Parathyroid adenoma (tissue), 2 donors: ENCODE data around the gene EHD2.

ENCODE experiments used
- H2AFZ ChIP-seq: fragments of 300-600 bp; sonication (generic); one replicate; pipeline ENCODE4 v1.7.0; 2017; ENCODE audit warnings: antibody characterized with exemption, mild to moderate bottlenecking
- H3K27ac ChIP-seq: fragments of 300-600 bp; sonication (generic); one replicate; pipeline ENCODE4 v1.7.0; 2017
- H3K27me3 ChIP-seq: fragments of 300-600 bp; sonication (generic); one replicate; pipeline ENCODE4 v1.7.0; 2017; ENCODE audit warnings: low read length; ENCODE audit not compliant: control insufficient read depth, insufficient read depth
- H3K36me3 ChIP-seq: fragments of 300-600 bp; sonication (generic); one replicate; pipeline ENCODE4 v1.7.0; 2017; ENCODE audit warnings: low read length; ENCODE audit not compliant: control insufficient read depth, insufficient read depth
- H3K4me1 ChIP-seq: fragments of 300-600 bp; sonication (generic); one replicate; pipeline ENCODE4 v1.7.0; 2017; ENCODE audit warnings: control low read depth
- H3K4me2 ChIP-seq: fragments of 300-600 bp; sonication (generic); one replicate; pipeline ENCODE4 v1.7.0; 2017; ENCODE audit warnings: low read length
- H3K4me3 ChIP-seq: fragments of 300-600 bp; sonication (generic); one replicate; pipeline ENCODE4 v1.7.0; 2017; ENCODE audit warnings: low read depth, low read length
- H3K79me2 ChIP-seq: fragments of 300-600 bp; sonication (generic); one replicate; pipeline ENCODE4 v1.7.0; 2017; ENCODE audit warnings: control low read depth
- H3K9ac ChIP-seq: fragments of 300-600 bp; sonication (generic); one replicate; pipeline ENCODE4 v1.7.0; 2017; ENCODE audit warnings: mild to moderate bottlenecking
- H3K9me3 ChIP-seq: fragments of 300-600 bp; sonication (generic); one replicate; pipeline ENCODE4 v1.7.0; 2017; ENCODE audit warnings: low read length; ENCODE audit not compliant: control insufficient read depth
- TF ChIP-seq, protein P1 (sequence below): fragments of 300-600 bp; sonication (generic); IDR thresholded peaks from one replicate; pipeline ENCODE4 v1.7.0; 2017; ENCODE audit warnings: antibody characterized with exemption, mild to moderate bottlenecking
- donor health status: primary hyperparathyroidism.

EHD2 gene

DNA sequence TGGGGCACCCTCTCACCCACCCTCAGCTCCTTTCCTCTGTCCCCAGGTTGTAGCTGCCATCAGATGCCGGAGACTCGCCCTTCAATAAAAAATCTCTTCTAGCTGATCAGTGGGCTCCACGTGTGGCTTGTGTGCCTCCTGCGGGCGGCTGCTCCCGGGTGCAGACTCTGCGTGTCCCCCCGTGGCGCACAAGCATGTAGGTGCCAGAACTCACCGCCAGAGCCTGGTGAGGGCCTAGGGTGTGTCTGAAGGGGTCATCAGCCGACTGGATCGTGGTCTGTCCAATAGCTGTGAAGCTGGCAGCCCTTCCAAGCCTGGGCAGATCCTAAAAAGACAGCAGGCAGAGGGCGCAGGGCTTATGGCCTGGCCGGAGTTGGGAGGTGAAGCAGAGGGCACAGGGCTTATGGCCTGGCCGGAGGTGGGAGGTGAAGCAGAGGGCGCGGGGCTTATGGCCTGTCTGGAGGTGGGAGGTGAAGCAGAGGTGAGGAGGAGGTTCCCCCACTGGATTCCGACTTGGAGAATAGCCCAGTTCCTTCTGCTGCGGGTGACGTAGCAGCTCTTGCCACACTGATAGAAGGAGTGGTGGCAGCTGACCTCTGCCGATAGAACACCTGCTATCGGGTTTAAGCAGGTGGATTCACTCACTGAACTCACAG is 43.9 kb downstream of the EHD2 start:
- no peak overlapping the region for H3K4me2 ChIP-seq
- no peaks in the 10 kb centered on the region for H3K36me3 ChIP-seq
- H3K79me2 ChIP-seq, result no peaks in the 10 kb centered on the region
- no peaks in the 10 kb centered on the region for H3K9me3 ChIP-seq
- no peaks in the 10 kb centered on the region for H3K4me1 ChIP-seq
- H3K27me3 ChIP-seq, result no peaks in the 10 kb centered on the region
- no peak overlapping the region for H3K9ac ChIP-seq
- no peak overlapping the region for H2AFZ ChIP-seq
- no peak overlapping the region for H3K4me3 ChIP-seq
- H3K27ac ChIP-seq, result no peak overlapping the region
- TF ChIP-seq, protein P1, sequence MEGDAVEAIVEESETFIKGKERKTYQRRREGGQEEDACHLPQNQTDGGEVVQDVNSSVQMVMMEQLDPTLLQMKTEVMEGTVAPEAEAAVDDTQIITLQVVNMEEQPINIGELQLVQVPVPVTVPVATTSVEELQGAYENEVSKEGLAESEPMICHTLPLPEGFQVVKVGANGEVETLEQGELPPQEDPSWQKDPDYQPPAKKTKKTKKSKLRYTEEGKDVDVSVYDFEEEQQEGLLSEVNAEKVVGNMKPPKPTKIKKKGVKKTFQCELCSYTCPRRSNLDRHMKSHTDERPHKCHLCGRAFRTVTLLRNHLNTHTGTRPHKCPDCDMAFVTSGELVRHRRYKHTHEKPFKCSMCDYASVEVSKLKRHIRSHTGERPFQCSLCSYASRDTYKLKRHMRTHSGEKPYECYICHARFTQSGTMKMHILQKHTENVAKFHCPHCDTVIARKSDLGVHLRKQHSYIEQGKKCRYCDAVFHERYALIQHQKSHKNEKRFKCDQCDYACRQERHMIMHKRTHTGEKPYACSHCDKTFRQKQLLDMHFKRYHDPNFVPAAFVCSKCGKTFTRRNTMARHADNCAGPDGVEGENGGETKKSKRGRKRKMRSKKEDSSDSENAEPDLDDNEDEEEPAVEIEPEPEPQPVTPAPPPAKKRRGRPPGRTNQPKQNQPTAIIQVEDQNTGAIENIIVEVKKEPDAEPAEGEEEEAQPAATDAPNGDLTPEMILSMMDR, result no peak

DNA sequence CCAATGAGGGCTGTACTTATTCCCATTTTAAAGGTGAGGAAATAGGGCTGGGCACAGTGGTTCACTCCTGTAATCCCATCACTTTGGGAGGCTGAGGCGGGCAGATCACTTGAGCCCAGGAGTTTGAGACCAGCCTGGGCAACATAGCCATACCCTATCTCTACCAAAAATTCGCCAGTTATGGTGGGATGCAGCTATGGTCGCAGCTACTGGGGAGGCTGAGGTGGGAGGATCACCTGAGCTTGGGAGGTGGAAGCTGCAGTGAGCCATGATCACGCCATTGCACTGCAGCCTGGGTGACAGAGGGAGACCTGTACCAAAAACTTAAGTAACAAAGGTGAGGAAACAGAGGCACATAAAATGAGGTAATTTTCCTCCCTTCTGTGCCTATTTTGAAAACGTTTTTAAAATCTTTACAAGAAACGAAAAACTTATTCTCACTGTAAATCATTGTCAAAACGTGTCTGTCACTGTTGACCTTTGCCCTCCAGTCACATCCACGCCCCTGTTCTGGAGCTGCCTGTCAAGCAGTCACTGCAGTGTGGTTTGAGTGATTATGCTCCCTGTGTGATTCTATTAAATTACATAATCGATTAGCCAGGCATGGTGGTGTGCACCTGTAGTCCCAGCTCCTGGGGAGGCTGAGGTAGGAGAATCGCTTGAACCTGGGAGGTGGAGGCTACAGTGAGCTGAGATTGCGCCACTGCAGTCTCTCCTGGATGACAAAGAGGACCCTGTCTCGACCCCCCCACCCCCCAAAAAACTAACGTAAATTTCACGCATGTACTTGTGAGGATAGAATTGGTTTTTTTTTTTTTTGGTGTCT is 44.6 kb downstream of the EHD2 start:
- no peaks in the 10 kb centered on the region for H3K27me3 ChIP-seq
- no peak overlapping the region for H3K9ac ChIP-seq
- H3K36me3 ChIP-seq, result no peaks in the 10 kb centered on the region
- no peaks in the 10 kb centered on the region for H3K9me3 ChIP-seq
- H3K79me2 ChIP-seq, result no peaks in the 10 kb centered on the region
- TF ChIP-seq, protein P1, result no peak
- H3K27ac ChIP-seq, result no peak overlapping the region
- H2AFZ ChIP-seq, result no peak overlapping the region
- no peak overlapping the region for H3K4me2 ChIP-seq
- no peak overlapping the region for H3K4me3 ChIP-seq
- H3K4me1 ChIP-seq, result no peaks in the 10 kb centered on the region

DNA sequence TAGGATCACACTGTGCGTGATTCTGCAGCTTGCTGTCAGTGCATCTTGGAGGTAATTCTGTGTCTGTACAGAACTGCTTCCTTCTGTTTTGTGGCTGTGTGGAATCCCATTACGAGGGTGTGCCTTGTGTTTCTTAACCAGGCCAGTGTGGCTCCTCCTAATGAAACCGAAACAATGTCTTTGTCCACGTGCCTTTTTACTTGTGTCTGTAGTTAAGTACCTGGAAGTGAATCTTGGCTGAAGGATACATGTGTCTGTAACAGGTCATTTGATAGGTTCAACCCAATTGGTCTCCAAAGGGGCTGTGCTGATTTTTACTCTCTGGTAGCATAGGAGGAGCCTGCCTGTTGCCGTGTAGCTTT is 45.2 kb downstream of the EHD2 start:
- no peaks in the 10 kb centered on the region for H3K79me2 ChIP-seq
- H3K27me3 ChIP-seq, result no peaks in the 10 kb centered on the region
- H2AFZ ChIP-seq, result no peak overlapping the region
- no peak overlapping the region for H3K27ac ChIP-seq
- no peaks in the 10 kb centered on the region for H3K9me3 ChIP-seq
- H3K9ac ChIP-seq, result no peak overlapping the region
- TF ChIP-seq, protein P1, result no peak
- no peaks in the 10 kb centered on the region for H3K4me1 ChIP-seq
- H3K4me2 ChIP-seq, result no peak overlapping the region
- H3K4me3 ChIP-seq, result no peak overlapping the region
- H3K36me3 ChIP-seq, result no peaks in the 10 kb centered on the region

DNA sequence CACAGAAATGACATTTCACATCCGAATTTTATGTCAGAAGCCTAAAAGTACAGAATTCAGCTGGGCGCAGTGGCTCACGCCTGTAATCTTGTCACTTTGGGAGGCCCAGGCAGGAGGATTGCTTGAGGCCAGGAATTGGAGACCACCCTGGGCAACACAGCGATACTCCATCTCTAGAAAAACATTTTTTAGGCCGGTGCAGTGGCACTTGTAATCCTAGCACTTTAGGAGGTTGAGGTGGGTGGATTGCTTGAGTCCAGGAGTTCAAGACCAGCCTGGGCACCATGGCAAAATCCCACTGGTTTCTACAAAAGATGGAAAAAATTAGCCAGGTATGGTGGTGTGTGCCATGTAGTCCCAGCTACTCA is 47.4 kb downstream of the EHD2 start:
- Histone ChIP-seq H3K4me3 (no peak overlapping the region), H3K36me3 (no peaks in the 10 kb centered on the region), H3K9ac (no peak overlapping the region), H3K4me1 (no peaks in the 10 kb centered on the region), H3K9me3 (no peaks in the 10 kb centered on the region), H2AFZ (no peak overlapping the region), H3K27ac (no peak overlapping the region), H3K27me3 (no peaks in the 10 kb centered on the region), H3K4me2 (no peak overlapping the region), H3K79me2 (no peaks in the 10 kb centered on the region)
- TF ChIP-seq, protein P1, result no peak
